HG02884 (cell line): ENCODE results near the gene LHCGR.
"Not testable (repeated sequence)": the region's sequence is repeated elsewhere in the genome, so short reads cannot be mapped to it uniquely, and the experiment has no call there.

Experiments
- ATAC-seq: cut with Tn5 transposase; IDR thresholded peaks from one replicate; pipeline ENCODE4 v1.9.1; 2021; ENCODE audit warnings: mild to moderate bottlenecking, moderate library complexity; ENCODE audit not compliant: unreplicated experiment

Gene LHCGR

GRCh38 chr2:48711343-48711742, 44.2 kb downstream of the LHCGR start:
- ATAC-seq: no peak

GRCh38 chr2:48709096-48710034, 46.2 kb downstream of the LHCGR start:
- ATAC-seq: no peak

- ATAC-seq: no peak
Measured at GRCh38 chr2:48707466-48707865, 48.1 kb downstream of the LHCGR start.

- not testable (repeated sequence) for ATAC-seq
Measured at GRCh38 chr2:48703621-48704020, 51.9 kb downstream of the LHCGR start.

GRCh38 chr2:48699348-48699930, 56.1 kb downstream of the LHCGR start:
- no peak for ATAC-seq

- ATAC-seq: no peak
Measured at GRCh38 chr2:48696881-48697280, 58.6 kb downstream of the LHCGR start.

- no peak for ATAC-seq
Measured at GRCh38 chr2:48695991-48696390, 59.5 kb downstream of the LHCGR start.

- no peak for ATAC-seq
Measured at GRCh38 chr2:48694149-48694548, 61.4 kb downstream of the LHCGR start.

GRCh38 chr2:48693645-48694044, 61.9 kb downstream of the LHCGR start:
- ATAC-seq: no peak

GRCh38 chr2:48693066-48693465, 62.5 kb downstream of the LHCGR start:
- no peak for ATAC-seq

- no peak for ATAC-seq
Measured at GRCh38 chr2:48691935-48692691, 63.4 kb downstream of the LHCGR start.

GRCh38 chr2:48685126-48685525, 70.4 kb downstream of the LHCGR start:
- ATAC-seq: no peak

GRCh38 chr2:48677450-48677849, 78.1 kb downstream of the LHCGR start:
- no peak for ATAC-seq

- no peak for ATAC-seq
Measured at GRCh38 chr2:48674933-48675332, 80.6 kb downstream of the LHCGR start.

- ATAC-seq: no peak
Measured at GRCh38 chr2:48673581-48673980, 81.9 kb downstream of the LHCGR start.

- ATAC-seq: no peak
Measured at GRCh38 chr2:48668992-48669391, 86.5 kb downstream of the LHCGR start.

GRCh38 chr2:48651158-48651790, 104.2 kb downstream of the LHCGR start:
- ATAC-seq: no peak

- ATAC-seq: no peak
Measured at GRCh38 chr2:48638261-48638660, 117.3 kb downstream of the LHCGR start.
